ENCODE measurements around the gene ZSCAN2.

DNA sequence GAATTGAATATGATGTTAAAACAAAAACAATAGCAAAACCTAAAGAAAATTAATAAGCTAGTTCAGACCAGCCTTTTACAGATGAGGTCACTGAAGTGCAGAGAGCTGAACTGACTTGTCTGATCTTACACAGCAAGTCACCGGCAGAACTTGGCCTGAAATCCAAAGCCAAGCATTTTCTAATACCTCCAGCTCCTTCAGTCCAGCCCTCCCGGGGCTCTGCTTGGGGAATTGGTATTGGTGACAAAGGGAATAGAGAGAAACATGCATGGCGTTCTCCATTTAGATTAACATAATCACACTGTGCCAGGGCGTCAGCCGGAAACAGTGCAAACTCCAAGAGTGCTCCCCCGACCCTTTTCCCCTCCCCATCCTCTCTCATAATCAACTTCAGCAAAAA lies 14.1 kb upstream of the ZSCAN2 start:
- TF ChIP-seq, protein P1, sequence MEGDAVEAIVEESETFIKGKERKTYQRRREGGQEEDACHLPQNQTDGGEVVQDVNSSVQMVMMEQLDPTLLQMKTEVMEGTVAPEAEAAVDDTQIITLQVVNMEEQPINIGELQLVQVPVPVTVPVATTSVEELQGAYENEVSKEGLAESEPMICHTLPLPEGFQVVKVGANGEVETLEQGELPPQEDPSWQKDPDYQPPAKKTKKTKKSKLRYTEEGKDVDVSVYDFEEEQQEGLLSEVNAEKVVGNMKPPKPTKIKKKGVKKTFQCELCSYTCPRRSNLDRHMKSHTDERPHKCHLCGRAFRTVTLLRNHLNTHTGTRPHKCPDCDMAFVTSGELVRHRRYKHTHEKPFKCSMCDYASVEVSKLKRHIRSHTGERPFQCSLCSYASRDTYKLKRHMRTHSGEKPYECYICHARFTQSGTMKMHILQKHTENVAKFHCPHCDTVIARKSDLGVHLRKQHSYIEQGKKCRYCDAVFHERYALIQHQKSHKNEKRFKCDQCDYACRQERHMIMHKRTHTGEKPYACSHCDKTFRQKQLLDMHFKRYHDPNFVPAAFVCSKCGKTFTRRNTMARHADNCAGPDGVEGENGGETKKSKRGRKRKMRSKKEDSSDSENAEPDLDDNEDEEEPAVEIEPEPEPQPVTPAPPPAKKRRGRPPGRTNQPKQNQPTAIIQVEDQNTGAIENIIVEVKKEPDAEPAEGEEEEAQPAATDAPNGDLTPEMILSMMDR (IDR thresholded peaks at IDR 0.05): no peak
- TF ChIP-seq POLR2A (IDR thresholded peaks at IDR 0.05): no peak
